ENCODE results near the gene PBX4.
A peak's percentile ranks its signal among the peaks of the same experiment; 100 is the strongest.

PBX4 gene

GRCh38 chr19:19649155-19649554 is 30.7 kb upstream of the PBX4 start:
- DNase-seq = no peak

- no peak for DNase-seq
Measured at GRCh38 chr19:19647037-19647835, 28.7 kb upstream of the PBX4 start.

- no peak for DNase-seq
Measured at GRCh38 chr19:19645233-19645870, 26.9 kb upstream of the PBX4 start.

- DNase-seq = no peak
Measured at GRCh38 chr19:19644054-19644388, 25.5 kb upstream of the PBX4 start.

- DNase-seq = peak; percentile 74 to 87 (median 84)
Measured at GRCh38 chr19:19643158-19644053, 24.9 kb upstream of the PBX4 start, which contains the start of gene GMIP. GMIP (minus strand) TSS chr19:19643657; CDS start chr19:19643529, 128 bp downstream.

- DNase-seq = no peak
Measured at GRCh38 chr19:19642506-19643157, 24.1 kb upstream of the PBX4 start.

GRCh38 chr19:19637523-19638251 is 19.2 kb upstream of the PBX4 start:
- no peak for DNase-seq

GRCh38 chr19:19637186-19637522 is 18.7 kb upstream of the PBX4 start:
- DNase-seq = no peak

- no peak for DNase-seq
Measured at GRCh38 chr19:19636573-19637185, 18.2 kb upstream of the PBX4 start.

- DNase-seq = no peak
Measured at GRCh38 chr19:19635313-19635702, 16.8 kb upstream of the PBX4 start.

- DNase-seq = no peak
Measured at GRCh38 chr19:19634516-19635312, 16.2 kb upstream of the PBX4 start.

- no peak for DNase-seq
Measured at GRCh38 chr19:19633711-19634515, 15.4 kb upstream of the PBX4 start.

- DNase-seq = no peak
Measured at GRCh38 chr19:19632661-19633060, 14.2 kb upstream of the PBX4 start.

GRCh38 chr19:19631346-19631745 is 12.9 kb upstream of the PBX4 start:
- DNase-seq = no peak

- DNase-seq = no peak
Measured at GRCh38 chr19:19630426-19630825, 11.9 kb upstream of the PBX4 start.

GRCh38 chr19:19630062-19630414 is 11.6 kb upstream of the PBX4 start:
- DNase-seq = no peak

GRCh38 chr19:19628501-19629134 is 10.1 kb upstream of the PBX4 start:
- DNase-seq = peak in 2 of 4 experiments; percentile 13 to 26

- peak; percentile 42 to 82 (median 66) for DNase-seq
Measured at GRCh38 chr19:19627621-19628500, 9.4 kb upstream of the PBX4 start, which contains the start of gene LPAR2. LPAR2 (minus strand) TSS chr19:19628220; CDS start chr19:19627275, 945 bp downstream.

Measured in activated CD4-positive, CD25-positive, alpha-beta regulatory T cell (primary cell).